Esophagus squamous epithelium (tissue), 4 donors: Measurements from ENCODE around the gene GRIPAP1.

Source experiments
- POLR2A ChIP-seq, 4 donors: fragments of 450-650 bp; IDR thresholded peaks; one replicate each; pipeline ENCODE4 v1.6.1; 2017; ENCODE audit warnings: antibody characterized with exemption in 4 of 4, mild to moderate bottlenecking in 4 of 4, moderate library complexity in 3 of 4
- TF ChIP-seq, protein P1 (sequence below), 6 experiments: fragments of 450-650 bp in 4 of 6; fragments of 200-600 bp in 2 of 6; sonication (generic) in 2 of 6; IDR thresholded peaks; one replicate each; pipeline ENCODE4 v1.5.1; 2016 to 2019; ENCODE audit warnings: antibody characterized with exemption in 6 of 6, mild to moderate bottlenecking in 4 of 6, moderate library complexity in 4 of 6

DNA sequence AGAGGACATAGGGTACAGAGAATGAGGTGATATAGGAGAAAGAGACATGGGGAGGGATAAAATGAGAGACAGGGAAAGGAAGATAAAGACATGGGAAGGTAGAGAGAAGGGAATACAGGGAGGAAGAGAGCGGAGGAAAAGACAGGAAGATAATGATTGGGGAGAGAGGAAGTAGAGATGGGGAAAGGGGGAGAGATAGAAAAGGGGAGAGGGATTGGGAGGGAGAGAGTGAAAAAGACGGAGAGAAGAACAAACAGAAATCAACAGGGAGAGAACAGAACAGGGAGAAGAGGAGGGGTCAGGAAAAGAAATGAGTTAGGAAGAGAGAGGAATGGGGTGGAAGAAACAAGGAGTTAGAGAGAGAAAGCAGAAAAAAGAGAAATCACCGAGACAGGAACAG lies 4.6 kb downstream of the GRIPAP1 start:
- TF ChIP-seq, protein P1, sequence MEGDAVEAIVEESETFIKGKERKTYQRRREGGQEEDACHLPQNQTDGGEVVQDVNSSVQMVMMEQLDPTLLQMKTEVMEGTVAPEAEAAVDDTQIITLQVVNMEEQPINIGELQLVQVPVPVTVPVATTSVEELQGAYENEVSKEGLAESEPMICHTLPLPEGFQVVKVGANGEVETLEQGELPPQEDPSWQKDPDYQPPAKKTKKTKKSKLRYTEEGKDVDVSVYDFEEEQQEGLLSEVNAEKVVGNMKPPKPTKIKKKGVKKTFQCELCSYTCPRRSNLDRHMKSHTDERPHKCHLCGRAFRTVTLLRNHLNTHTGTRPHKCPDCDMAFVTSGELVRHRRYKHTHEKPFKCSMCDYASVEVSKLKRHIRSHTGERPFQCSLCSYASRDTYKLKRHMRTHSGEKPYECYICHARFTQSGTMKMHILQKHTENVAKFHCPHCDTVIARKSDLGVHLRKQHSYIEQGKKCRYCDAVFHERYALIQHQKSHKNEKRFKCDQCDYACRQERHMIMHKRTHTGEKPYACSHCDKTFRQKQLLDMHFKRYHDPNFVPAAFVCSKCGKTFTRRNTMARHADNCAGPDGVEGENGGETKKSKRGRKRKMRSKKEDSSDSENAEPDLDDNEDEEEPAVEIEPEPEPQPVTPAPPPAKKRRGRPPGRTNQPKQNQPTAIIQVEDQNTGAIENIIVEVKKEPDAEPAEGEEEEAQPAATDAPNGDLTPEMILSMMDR (IDR thresholded peaks at IDR 0.05) = no peak
- no peak for TF ChIP-seq POLR2A (IDR thresholded peaks at IDR 0.05)
